Progenitor cell of endocrine pancreas (in vitro differentiated cells): Measurements from ENCODE around the gene CDH4. TPM values are rescaled to one million over a fixed set of nuclear protein-coding genes. Genes with fewer than 3 reads are reported as not detected.

ENCODE experiments used
- DNase-seq: peaks from one replicate; pipeline ENCODE4 v3.0.0; 2021; ENCODE audit warnings: low spot score; ENCODE audit not compliant: unreplicated experiment
- H3K27ac Mint-ChIP-seq: 2 replicates; pipeline ENCODE4 v1.8.0; 2021; ENCODE audit warnings: mild to moderate bottlenecking, moderate library complexity, mixed read lengths
- H3K27me3 Mint-ChIP-seq: 2 replicates; pipeline ENCODE4 v1.8.0; 2021; ENCODE audit warnings: mixed read lengths
- H3K36me3 Mint-ChIP-seq: 2 replicates; pipeline ENCODE4 v1.8.0; 2022; ENCODE audit warnings: mixed read lengths; ENCODE audit not compliant: insufficient read depth
- H3K4me1 Mint-ChIP-seq: 2 replicates; pipeline ENCODE4 v1.8.0; 2021; ENCODE audit warnings: low read depth, mixed read lengths
- H3K4me3 Mint-ChIP-seq: 2 replicates; pipeline ENCODE4 v1.8.0; 2021; ENCODE audit warnings: low read depth, mild to moderate bottlenecking, moderate library complexity, mixed read lengths
- H3K9me3 Mint-ChIP-seq: 2 replicates; pipeline ENCODE4 v1.8.0; 2021; ENCODE audit warnings: low read depth, mixed read lengths
- total RNA-seq: library from RNA; stranded (reverse); gene quantifications from 2 replicates; pipeline ENCODE4 v1.2.1, GENCODE V29; 2021
- TF ChIP-seq, protein P1 (sequence below): fragments of 200-600 bp; sonication (generic); IDR thresholded peaks from one replicate; pipeline ENCODE4 v1.5.0; 2021; ENCODE audit warnings: antibody characterized with exemption, mild to moderate bottlenecking; ENCODE audit not compliant: unreplicated experiment

Gene CDH4
- total RNA-seq, 1 donor from 2014 or later: 0.43 TPM

DNA sequence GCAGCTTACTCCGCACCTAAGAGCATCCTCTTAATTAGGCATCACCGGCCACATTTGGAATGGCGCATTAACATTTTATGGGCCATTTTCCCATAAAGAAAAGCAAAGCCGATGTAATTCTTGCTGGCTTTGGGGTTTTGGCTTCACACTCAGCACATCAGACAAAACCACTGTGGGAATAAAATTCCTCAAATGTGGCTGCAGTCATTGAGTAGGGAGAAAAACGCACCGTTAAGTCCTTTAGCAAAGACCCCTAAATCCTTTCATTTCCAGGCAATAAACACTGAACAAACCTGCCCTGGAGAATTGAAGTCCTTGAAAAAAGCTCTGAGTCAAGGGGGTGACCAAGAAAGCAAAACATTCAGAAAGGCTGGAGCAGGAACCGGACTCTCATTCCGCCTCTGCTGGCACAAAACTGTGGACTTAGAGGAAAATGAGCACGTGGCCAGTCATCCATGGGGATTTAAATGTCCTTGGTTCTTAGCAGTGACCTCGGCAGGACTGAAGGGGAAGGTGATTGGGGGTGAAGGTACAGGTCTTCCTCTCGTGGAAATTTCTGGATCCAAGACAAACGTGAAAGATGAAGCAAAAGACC lies 102.9 kb downstream of the CDH4 start:
- no peaks in the 10 kb centered on the region for H3K9me3 Mint-ChIP-seq
- H3K4me3 Mint-ChIP-seq: no peak overlapping the region
- H3K27ac Mint-ChIP-seq: no peak overlapping the region
- H3K27me3 Mint-ChIP-seq: peaks cover 55% of the 10 kb centered on the region
- no peaks in the 10 kb centered on the region for H3K36me3 Mint-ChIP-seq
- TF ChIP-seq, protein P1, sequence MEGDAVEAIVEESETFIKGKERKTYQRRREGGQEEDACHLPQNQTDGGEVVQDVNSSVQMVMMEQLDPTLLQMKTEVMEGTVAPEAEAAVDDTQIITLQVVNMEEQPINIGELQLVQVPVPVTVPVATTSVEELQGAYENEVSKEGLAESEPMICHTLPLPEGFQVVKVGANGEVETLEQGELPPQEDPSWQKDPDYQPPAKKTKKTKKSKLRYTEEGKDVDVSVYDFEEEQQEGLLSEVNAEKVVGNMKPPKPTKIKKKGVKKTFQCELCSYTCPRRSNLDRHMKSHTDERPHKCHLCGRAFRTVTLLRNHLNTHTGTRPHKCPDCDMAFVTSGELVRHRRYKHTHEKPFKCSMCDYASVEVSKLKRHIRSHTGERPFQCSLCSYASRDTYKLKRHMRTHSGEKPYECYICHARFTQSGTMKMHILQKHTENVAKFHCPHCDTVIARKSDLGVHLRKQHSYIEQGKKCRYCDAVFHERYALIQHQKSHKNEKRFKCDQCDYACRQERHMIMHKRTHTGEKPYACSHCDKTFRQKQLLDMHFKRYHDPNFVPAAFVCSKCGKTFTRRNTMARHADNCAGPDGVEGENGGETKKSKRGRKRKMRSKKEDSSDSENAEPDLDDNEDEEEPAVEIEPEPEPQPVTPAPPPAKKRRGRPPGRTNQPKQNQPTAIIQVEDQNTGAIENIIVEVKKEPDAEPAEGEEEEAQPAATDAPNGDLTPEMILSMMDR: no peak
- H3K4me1 Mint-ChIP-seq: peaks cover 10% of the 10 kb centered on the region
- no peak for DNase-seq

- peaks cover 61% of the 10 kb centered on the region for H3K27me3 Mint-ChIP-seq
- no peak for DNase-seq
These were observed 103.5 kb downstream of the CDH4 start for GRCh38 chr20:61355585-61355984.

GRCh38 chr20:61356196-61356595 lies 104.1 kb downstream of the CDH4 start:
- Mint-ChIP-seq H3K4me3 (no peak overlapping the region), H3K36me3 (no peaks in the 10 kb centered on the region), H3K27me3 (peaks cover 67% of the 10 kb centered on the region), H3K27ac (no peak overlapping the region), H3K9me3 (no peaks in the 10 kb centered on the region), H3K4me1 (peaks cover 12% of the 10 kb centered on the region)
- TF ChIP-seq, protein P1: no peak
- no peak for DNase-seq

More at GRCh38 chr20:61355585-61355984, 103.5 kb downstream of the CDH4 start:
- peaks cover 11% of the 10 kb centered on the region for H3K4me1 Mint-ChIP-seq
- no peak overlapping the region for H3K4me3 Mint-ChIP-seq
- TF ChIP-seq, protein P1: no peak
- no peak overlapping the region for H3K27ac Mint-ChIP-seq
- no peaks in the 10 kb centered on the region for H3K36me3 Mint-ChIP-seq
- no peaks in the 10 kb centered on the region for H3K9me3 Mint-ChIP-seq

DNA sequence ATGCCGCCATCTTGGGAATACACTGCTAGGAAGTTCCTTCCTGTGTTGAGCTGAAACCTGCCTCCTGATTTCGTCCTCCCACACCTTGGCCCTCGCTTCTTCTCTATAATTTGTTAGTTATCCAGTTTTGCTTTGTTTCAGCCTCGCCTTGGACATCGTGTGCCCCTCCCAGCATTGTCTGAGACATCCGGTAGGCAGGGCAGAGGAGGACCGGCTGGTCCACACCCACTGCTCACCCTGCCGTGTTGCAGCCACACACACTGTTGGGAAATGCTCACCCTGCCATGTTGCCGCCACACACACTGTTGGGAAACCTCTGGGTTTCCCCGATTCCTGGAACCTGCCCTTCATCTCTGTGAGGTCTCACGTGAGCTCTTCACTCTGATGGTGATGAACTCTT lies 105.1 kb downstream of the CDH4 start:
- no peaks in the 10 kb centered on the region for H3K36me3 Mint-ChIP-seq
- H3K27me3 Mint-ChIP-seq: peaks cover 71% of the 10 kb centered on the region
- TF ChIP-seq, protein P1: no peak
- no peak for DNase-seq
- H3K27ac Mint-ChIP-seq: no peak overlapping the region
- H3K4me1 Mint-ChIP-seq: peaks cover 10% of the 10 kb centered on the region
- no peak overlapping the region for H3K4me3 Mint-ChIP-seq
- H3K9me3 Mint-ChIP-seq: no peaks in the 10 kb centered on the region

DNA sequence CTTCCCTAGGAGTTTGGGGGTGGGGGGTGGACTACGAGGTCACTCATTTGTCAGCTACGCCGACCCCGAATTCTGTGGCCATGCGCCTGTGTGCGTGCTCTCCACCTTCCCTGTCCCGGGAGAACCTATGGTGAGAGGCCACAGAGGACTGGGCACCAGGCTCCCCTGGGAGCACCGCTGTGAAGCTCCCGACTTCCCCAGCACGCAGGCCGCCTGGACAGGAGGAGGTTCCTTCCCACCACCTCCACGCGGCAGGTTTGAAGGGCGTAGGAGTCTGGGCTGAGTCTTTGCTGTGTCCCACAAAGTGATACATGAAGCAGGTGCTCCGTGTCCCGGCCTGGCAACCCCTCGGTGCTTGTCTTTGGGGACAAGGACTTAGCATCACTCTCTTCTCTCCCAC lies 107.2 kb downstream of the CDH4 start:
- no peak overlapping the region for H3K27ac Mint-ChIP-seq
- no peaks in the 10 kb centered on the region for H3K36me3 Mint-ChIP-seq
- no peak for DNase-seq
- TF ChIP-seq, protein P1: no peak
- H3K4me3 Mint-ChIP-seq: no peak overlapping the region
- no peaks in the 10 kb centered on the region for H3K9me3 Mint-ChIP-seq
- H3K27me3 Mint-ChIP-seq: peaks cover 67% of the 10 kb centered on the region
- H3K4me1 Mint-ChIP-seq: peaks cover 5% of the 10 kb centered on the region
